Erythroblast (primary cell): Measurements from ENCODE around the gene RNF141.

ENCODE experiments used
- GATA1 ChIP-seq: IDR thresholded peaks from 2 replicates; pipeline ENCODE4 v1.6.1; 2011; ENCODE audit warnings: low read depth, mild to moderate bottlenecking, control low read depth, low read length, moderate library complexity
- POLR2A ChIP-seq: IDR thresholded peaks from 2 replicates; pipeline ENCODE4 v1.6.1; 2011; ENCODE audit warnings: mild to moderate bottlenecking, low read length

DNA sequence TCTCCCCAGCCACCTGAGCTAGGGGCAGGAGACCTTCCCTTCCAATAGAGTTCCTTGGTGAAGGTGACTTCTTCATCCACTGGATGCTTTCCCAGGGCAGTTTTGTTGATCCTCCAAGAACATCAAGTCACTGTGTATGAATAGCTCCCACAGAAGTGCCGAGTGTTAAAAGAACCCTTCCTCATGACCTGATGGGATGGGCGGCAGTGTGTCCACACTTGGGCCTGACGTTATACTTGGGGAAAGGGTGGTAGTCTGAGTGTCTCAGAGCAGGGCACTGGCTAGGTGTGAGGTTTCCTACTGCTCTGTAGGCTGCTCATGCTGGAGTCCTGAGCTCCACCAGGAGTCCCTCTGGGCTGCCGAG lies 35.0 kb upstream of the RNF141 start:
- TF ChIP-seq POLR2A (no peak), GATA1 (no peak)
